NT2/D1 (cell line): Measurements from ENCODE around the gene PLA2G4D.

Experiments
- DNase-seq: peaks from one replicate; pipeline ENCODE4 v3.0.0-alpha.2; 2011; ENCODE audit warnings: low read depth, low spot score
- H3K27me3 ChIP-seq: 2 replicates; pipeline ENCODE4 v1.6.0; 2011; ENCODE audit warnings: mild to moderate bottlenecking; ENCODE audit not compliant: insufficient read length, insufficient read depth
- H3K36me3 ChIP-seq: 2 replicates; pipeline ENCODE4 v1.6.1; 2011; ENCODE audit warnings: mild to moderate bottlenecking, low read length, mixed read lengths; ENCODE audit not compliant: insufficient read depth, insufficient read length
- H3K4me1 ChIP-seq: 2 replicates; pipeline ENCODE4 v1.5.1; 2011; ENCODE audit not compliant: insufficient read depth, insufficient read length
- H3K4me3 ChIP-seq: 2 replicates; pipeline ENCODE4 v1.5.1; 2011; ENCODE audit warnings: low read depth; ENCODE audit not compliant: insufficient read length
- H3K9ac ChIP-seq: 2 replicates; pipeline ENCODE4 v1.6.0; 2011; ENCODE audit warnings: low read depth; ENCODE audit not compliant: insufficient read length
- H3K9me3 ChIP-seq: 2 replicates; pipeline ENCODE4 v1.5.1; 2011; ENCODE audit warnings: mild to moderate bottlenecking, low read length; ENCODE audit not compliant: insufficient read depth
- SUZ12 ChIP-seq: IDR thresholded peaks from 2 replicates; pipeline ENCODE4 v1.6.1; 2011; ENCODE audit not compliant: insufficient read length, insufficient read depth; ENCODE audit errors: extremely low read depth
- YY1 ChIP-seq: IDR thresholded peaks from 2 replicates; pipeline ENCODE4 v1.6.1; 2011; ENCODE audit not compliant: insufficient read length, insufficient read depth
- ZNF274 ChIP-seq: IDR thresholded peaks from 2 replicates; pipeline ENCODE4 v1.6.1; 2011; ENCODE audit warnings: mild to moderate bottlenecking, low read depth, low read length

The PLA2G4D gene

DNA sequence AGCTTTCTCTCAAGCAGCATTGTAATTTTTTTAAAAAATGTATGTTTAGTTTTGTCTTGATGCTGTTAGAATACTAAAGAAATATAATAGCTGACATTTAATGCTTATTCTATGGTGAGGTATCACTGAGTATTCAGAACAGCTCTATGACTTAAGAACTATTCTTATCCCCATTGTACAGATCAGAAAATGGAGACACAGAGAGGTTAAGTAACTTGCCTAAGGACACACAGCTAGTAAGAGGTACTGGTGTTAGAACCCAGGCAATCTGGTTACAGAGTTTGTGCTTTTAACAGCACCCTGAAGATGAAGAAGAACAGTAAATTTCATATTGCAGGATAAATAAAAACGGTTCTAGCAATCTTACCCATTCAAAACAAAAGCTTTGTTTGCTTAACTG is 15.5 kb downstream of the PLA2G4D start:
- Histone ChIP-seq H3K9ac (no peak overlapping the region), H3K4me1 (peaks cover 9% of the 10 kb centered on the region)

DNA sequence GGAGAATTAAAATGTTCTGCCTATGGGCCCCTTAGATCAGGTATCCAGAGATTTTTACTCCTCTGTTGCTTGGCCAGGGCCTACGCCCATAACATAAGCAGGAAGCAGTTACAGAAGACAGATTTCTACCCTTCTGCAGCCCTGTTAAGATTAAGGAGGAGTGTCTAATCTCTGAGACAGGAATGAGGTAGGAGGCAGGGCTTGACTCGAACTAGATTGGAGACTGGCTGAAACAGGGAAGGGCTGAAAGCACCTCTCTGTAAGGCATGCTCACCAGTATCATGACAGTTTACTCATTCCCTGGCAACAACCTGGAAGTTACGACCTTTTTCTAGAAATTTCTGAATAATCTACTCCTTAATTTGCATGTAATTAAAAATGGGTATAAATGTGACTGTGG is 16.7 kb downstream of the PLA2G4D start:
- H3K9ac ChIP-seq: no peak overlapping the region
- H3K9me3 ChIP-seq: no peaks in the 10 kb centered on the region
- TF ChIP-seq ZNF274 (no peak), SUZ12 (no peak), YY1 (no peak)
- DNase-seq: no peak
- H3K4me3 ChIP-seq: no peak overlapping the region
- H3K27me3 ChIP-seq: peaks cover 6% of the 10 kb centered on the region
- H3K4me1 ChIP-seq: peaks cover 9% of the 10 kb centered on the region
- no peaks in the 10 kb centered on the region for H3K36me3 ChIP-seq

More for the DNA sequence above, 15.5 kb downstream of the PLA2G4D start:
- no peaks in the 10 kb centered on the region for H3K36me3 ChIP-seq
- no peaks in the 10 kb centered on the region for H3K9me3 ChIP-seq
- H3K4me3 ChIP-seq: no peak overlapping the region
- TF ChIP-seq SUZ12 (no peak), YY1 (no peak), ZNF274 (no peak)
- H3K27me3 ChIP-seq: peaks cover 6% of the 10 kb centered on the region
- DNase-seq: no peak

DNA sequence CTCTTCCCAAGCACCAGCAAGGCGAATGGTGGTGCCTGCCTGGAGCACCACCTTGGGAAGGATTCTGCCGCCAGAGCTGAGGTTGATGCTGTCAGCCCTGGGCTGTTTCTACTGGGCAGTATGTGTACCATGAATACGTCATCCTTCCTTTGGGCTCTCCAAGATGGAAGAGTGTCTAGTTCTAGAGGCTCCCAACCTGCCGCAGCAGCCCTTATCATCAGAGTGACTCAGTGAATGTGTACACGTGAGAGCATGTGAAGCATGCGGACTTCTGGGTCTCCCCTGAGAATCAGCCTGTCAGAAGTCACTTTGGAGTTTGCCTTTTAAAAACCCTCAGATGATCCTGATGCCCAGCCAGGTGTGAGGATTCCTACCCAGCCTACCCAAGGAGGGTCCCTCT is 20.9 kb downstream of the PLA2G4D start:
- Histone ChIP-seq H3K4me3 (no peak overlapping the region), H3K27me3 (no peaks in the 10 kb centered on the region), H3K36me3 (no peaks in the 10 kb centered on the region), H3K9me3 (no peaks in the 10 kb centered on the region), H3K9ac (no peak overlapping the region), H3K4me1 (no peaks in the 10 kb centered on the region)
- TF ChIP-seq SUZ12 (no peak), YY1 (no peak), ZNF274 (no peak)
- no peak for DNase-seq

DNA sequence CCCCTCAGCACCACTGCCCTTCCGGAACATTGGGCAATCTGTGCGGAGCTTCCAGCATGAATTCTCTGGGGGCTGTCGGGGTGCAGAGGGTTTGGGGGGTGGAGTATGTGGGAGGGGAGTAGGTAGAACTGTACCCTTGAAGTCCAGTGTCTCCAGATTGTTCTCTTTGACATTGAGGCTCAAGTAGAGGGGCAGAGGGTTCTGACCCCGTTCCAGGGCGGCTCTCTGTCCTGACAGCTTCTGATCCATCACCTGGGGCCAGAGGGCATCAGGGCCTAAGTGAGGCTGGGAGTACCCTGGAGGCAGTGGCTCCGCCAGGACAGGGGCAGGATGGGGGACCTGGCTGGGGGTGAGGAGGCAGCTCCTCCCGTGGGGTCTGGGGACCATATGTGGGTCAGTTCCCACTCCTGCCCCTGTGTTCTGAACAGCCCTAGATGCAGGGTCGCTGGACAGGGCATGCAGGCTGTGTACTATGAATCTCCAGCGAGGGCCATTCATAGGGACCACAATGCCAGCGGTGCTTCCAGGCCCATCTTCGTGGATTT is 22.1 kb downstream of the PLA2G4D start:
- Histone ChIP-seq H3K9ac (no peak overlapping the region), H3K4me1 (no peaks in the 10 kb centered on the region), H3K4me3 (no peak overlapping the region), H3K27me3 (no peaks in the 10 kb centered on the region), H3K36me3 (no peaks in the 10 kb centered on the region), H3K9me3 (no peaks in the 10 kb centered on the region)
- DNase-seq: no peak
- TF ChIP-seq SUZ12: no peak
- TF ChIP-seq YY1: no peak
- no peak for TF ChIP-seq ZNF274

DNA sequence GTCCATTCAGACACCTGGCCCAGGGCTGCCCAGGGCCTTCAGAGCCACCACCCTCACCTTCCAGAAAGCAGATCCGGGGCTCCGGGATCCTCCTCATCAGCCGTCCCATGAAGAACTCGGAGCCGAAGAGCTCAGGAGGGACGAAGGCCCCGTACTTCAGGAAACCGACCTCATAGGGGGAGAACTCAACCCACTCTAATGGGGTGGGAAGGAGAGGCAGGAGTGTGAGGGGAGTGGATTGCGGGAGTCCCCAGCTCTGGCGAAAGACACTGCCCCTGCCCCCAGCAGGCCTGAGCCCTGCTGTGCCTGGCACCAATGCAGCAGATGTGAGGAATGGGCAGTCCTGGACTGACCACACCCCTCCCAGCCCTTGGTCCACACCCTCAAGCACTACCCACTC is 22.6 kb downstream of the PLA2G4D start:
- Histone ChIP-seq H3K4me1 (no peaks in the 10 kb centered on the region), H3K9me3 (no peaks in the 10 kb centered on the region), H3K36me3 (no peaks in the 10 kb centered on the region), H3K4me3 (no peak overlapping the region), H3K9ac (no peak overlapping the region), H3K27me3 (no peaks in the 10 kb centered on the region)
- no peak for TF ChIP-seq YY1
- no peak for TF ChIP-seq ZNF274
- no peak for TF ChIP-seq SUZ12
- DNase-seq: no peak

DNA sequence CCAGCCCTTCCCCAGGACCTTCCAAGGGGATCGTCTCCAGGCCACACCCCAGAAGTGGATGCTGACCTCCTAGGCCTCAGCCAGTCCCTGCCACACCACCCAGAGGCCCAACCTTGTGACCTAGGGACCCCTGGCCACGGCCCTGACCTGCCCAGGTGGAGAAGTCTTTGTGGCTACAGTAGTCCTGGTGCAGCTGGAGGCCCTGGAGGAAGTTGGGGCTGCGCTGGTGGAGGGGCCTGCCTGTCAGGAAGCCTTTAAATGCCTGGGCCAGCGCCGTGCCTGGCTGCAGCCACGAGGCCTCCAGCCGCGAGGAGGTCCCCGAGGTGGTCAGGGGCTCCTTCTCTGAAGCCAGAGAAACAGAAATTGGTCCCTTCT is 23.4 kb downstream of the PLA2G4D start:
- Histone ChIP-seq H3K4me1 (no peaks in the 10 kb centered on the region), H3K9me3 (no peaks in the 10 kb centered on the region), H3K36me3 (no peaks in the 10 kb centered on the region), H3K27me3 (no peaks in the 10 kb centered on the region), H3K4me3 (no peak overlapping the region), H3K9ac (no peak overlapping the region)
- TF ChIP-seq SUZ12 (no peak), YY1 (no peak), ZNF274 (no peak)
- DNase-seq: no peak

DNA sequence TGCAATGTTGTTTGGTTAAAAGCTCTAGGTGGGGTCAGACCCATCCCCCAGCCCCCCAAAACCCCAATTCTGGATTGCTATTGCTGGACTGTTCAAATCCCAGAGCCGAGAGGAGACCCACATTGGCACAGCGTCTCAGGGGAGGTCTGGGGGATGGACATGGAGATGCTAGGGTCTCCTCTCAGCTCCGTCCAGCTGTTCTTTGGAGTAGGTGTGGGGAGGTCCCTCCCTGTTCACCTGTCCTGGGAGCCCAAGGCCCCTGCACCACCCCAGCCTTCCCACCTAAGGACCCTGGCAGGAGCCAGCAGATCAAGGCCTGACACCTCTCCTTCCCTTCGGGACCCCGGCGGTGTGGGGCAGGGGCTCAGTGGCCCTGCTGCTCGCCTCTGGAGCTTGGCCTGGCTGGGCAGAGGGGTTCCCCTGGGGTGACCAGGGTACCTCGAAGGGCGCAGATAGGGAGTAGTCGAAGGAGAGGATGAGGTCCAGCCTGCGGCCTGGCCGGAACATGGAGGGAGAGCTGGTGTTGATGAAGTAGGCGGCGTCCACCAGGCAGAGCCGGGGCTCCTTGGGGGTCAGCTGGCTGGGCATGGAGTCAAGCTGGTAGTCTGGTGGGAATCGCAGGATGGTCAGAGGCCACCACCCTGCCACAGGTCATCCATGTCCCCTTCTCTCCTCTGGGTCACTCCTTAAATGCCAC is 23.9 kb downstream of the PLA2G4D start:
- no peaks in the 10 kb centered on the region for H3K27me3 ChIP-seq
- DNase-seq: no peak
- H3K4me3 ChIP-seq: no peak overlapping the region
- no peak overlapping the region for H3K9ac ChIP-seq
- H3K36me3 ChIP-seq: no peaks in the 10 kb centered on the region
- no peak for TF ChIP-seq ZNF274
- H3K9me3 ChIP-seq: no peaks in the 10 kb centered on the region
- no peaks in the 10 kb centered on the region for H3K4me1 ChIP-seq
